ENCODE data around the gene OLA1.
A peak's percentile ranks its signal among the peaks of the same experiment; 100 is the strongest.

Gene OLA1

GRCh38 chr2:174083843-174084458 lies 164.4 kb downstream of the OLA1 start:
- no peak for TF ChIP-seq CTCF (IDR thresholded peaks at IDR 0.05; ENCODE audit: insufficient read depth, low read depth, low read length, missing control alignments)
- no peak for DNase-seq (ENCODE audit: low read depth)

DNA sequence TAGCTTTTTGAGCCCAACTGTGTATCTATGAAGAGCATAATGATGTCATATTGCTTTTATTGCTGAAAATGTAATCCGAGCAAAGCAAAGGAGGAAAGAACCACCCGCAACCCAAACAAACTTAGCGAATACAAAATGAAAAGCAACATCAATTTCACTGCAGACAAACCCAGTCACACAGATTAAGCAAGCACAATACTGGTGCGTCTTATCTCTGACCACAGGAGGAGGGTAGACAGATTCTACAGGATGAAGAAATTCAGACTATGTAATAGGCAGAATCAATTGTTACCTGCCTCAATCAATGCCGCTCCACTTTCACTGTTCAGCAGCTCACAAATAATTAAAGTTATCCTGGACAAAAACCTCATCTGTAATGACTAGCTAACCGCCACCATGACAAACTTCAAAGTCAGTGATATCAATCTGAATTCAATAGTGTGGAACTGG lies 167.6 kb downstream of the OLA1 start:
- no peak for DNase-seq (ENCODE audit: low read depth)

More at GRCh38 chr2:174083843-174084458, 164.4 kb downstream of the OLA1 start:
- no peak overlapping the region for H3K4me3 ChIP-seq (ENCODE audit: low read depth, low read length)

GRCh38 chr2:174078275-174078674 lies 170.1 kb downstream of the OLA1 start:
- no peak for DNase-seq (ENCODE audit: low read depth)
- TF ChIP-seq CTCF (IDR thresholded peaks at IDR 0.05; ENCODE audit: insufficient read depth, low read depth, low read length, missing control alignments): peak; percentile 21
- no peak overlapping the region for H3K4me3 ChIP-seq (ENCODE audit: low read depth, low read length)

More for the DNA sequence above, 167.6 kb downstream of the OLA1 start:
- no peak for TF ChIP-seq CTCF (IDR thresholded peaks at IDR 0.05; ENCODE audit: insufficient read depth, low read depth, low read length, missing control alignments)
- no peak overlapping the region for H3K4me3 ChIP-seq (ENCODE audit: low read depth, low read length)

GRCh38 chr2:174076975-174077374 lies 171.4 kb downstream of the OLA1 start:
- no peak overlapping the region for H3K4me3 ChIP-seq (ENCODE audit: low read depth, low read length)
- no peak for TF ChIP-seq CTCF (IDR thresholded peaks at IDR 0.05; ENCODE audit: insufficient read depth, low read depth, low read length, missing control alignments)
- DNase-seq (ENCODE audit: low read depth): no peak

DNA sequence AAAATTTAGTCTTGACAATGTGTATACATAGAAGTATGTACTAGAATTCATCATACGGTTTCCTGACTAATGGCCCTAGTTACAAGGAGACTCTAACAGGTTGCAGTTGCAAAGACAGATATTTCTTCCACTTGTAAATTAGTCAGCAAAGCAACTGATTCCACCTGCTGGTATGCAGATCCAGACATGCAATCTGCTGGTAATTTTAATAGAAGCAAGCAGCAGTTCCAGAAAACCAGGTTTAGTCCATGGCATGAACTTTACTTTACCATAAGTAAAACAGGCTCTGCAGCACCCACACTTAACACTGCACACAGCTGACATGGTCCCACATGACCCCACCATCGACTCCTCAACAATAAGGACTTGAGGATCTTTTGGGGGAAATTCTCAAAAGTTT lies 172.3 kb downstream of the OLA1 start:
- no peak for DNase-seq (ENCODE audit: low read depth)
- TF ChIP-seq CTCF (IDR thresholded peaks at IDR 0.05; ENCODE audit: insufficient read depth, low read depth, low read length, missing control alignments): no peak
- H3K4me3 ChIP-seq (ENCODE audit: low read depth, low read length): no peak overlapping the region

DNA sequence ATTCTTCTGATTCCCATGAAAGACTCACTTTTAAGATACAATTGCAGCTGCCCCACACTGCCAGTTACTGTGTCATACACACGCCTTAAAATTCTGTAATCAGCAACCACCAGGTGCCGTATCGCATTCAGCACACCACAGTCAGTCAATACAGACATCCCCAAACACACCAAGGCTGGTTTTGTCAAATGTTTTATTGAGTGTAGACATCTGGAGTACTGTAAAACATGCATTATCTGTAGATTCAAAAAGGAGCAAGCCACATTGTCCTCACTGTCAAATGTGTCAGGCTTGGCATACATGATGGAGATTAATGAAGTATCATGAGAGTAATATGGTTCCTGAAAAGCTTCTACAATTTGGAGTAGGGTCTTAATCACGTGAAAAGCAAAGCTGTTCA lies 173.5 kb downstream of the OLA1 start:
- TF ChIP-seq CTCF (IDR thresholded peaks at IDR 0.05; ENCODE audit: insufficient read depth, low read depth, low read length, missing control alignments): no peak
- no peak for DNase-seq (ENCODE audit: low read depth)
- no peak overlapping the region for H3K4me3 ChIP-seq (ENCODE audit: low read depth, low read length)

GRCh38 chr2:174072857-174073256 lies 175.5 kb downstream of the OLA1 start:
- no peak for TF ChIP-seq CTCF (IDR thresholded peaks at IDR 0.05; ENCODE audit: insufficient read depth, low read depth, low read length, missing control alignments)
- no peak for DNase-seq (ENCODE audit: low read depth)
- H3K4me3 ChIP-seq (ENCODE audit: low read depth, low read length): no peak overlapping the region

Measured in GM12865 (cell line).